NCI-H146 (cell line): ENCODE results near the gene IBSP.

Source experiments
- DNase-seq: peaks from one replicate; lab custom pipeline; 2025; lab: John Stamatoyannopoulos, UW

The IBSP gene, protein sequence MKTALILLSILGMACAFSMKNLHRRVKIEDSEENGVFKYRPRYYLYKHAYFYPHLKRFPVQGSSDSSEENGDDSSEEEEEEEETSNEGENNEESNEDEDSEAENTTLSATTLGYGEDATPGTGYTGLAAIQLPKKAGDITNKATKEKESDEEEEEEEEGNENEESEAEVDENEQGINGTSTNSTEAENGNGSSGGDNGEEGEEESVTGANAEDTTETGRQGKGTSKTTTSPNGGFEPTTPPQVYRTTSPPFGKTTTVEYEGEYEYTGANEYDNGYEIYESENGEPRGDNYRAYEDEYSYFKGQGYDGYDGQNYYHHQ

DNA sequence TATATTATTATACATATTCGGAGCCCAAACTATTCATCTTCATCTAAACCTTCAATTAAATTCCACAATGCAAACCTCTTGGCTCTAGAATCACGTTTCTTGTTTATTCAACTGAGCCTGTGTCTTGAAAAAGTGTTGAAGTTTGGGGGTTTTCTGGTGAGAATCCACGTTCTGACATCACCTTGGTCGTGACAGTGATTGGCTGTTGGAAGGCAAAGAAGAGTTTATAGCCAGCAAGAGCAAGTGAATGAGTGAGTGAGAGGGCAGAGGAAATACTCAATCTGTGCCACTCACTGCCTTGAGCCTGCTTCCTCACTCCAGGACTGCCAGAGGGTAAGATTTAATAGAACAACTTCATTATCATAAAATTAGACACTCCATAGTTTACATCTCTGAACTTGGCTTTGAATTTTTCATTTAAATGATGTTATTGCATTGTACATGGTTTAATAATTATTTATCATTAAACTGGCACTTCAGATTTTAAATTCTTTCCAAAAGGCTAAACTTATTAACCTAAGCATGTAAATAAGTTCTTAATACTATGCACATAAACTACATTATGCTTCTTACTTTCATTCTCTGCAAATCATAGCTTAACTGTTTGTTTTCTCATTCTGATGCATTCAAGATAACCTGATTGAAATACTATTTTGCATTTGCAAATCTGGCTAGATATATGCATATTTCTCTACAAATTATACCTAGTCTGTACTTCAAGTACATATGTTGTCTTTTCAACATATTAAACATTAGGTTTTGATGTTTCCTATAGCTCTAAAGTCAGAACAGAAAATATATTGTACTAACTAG is at the start of gene IBSP:
IBSP (plus strand) TSS at position 254 of the 813 bp plus-strand sequence. CDS start 2,808 bp downstream, outside the sequence.
- no peak for DNase-seq

DNA sequence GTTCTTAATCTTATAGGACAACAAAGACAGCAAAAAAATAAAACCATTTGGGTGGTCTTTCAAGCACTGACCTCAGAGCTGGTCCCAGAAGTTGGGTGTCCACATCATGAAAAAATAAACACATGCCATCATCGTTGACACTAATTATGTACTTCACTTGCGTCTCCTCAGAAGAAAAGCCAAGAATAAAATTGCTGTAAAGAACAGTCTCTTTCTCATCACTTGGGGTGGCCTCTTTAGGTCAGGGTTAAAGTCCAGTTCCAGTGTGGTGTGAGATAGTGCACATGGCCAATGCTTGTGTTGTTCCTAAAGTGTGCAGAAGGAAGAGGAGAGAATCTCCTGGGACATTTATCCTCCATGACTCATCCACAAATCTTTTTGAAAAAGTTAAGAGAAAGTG is 49.5 kb upstream of the IBSP start:
- DNase-seq: no peak

DNA sequence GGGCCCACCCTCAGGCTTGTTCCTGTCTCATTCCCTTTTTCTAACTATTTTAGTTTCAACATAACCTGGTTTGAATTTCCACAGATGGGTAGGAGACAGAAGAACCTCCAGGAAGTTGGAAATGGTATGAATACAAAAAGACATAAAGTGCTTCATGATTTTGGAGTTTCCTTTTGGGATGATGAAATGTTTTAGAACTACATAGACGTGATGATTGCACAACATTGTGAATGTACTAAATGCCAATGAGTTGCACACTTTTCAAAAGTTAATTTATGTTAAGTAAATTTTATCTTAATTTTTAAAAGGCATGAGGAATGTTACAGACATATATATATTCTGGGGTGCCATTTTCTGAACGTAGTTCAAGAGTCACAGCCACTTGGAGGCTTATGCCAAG is 41.1 kb upstream of the IBSP start:
- DNase-seq: no peak

DNA sequence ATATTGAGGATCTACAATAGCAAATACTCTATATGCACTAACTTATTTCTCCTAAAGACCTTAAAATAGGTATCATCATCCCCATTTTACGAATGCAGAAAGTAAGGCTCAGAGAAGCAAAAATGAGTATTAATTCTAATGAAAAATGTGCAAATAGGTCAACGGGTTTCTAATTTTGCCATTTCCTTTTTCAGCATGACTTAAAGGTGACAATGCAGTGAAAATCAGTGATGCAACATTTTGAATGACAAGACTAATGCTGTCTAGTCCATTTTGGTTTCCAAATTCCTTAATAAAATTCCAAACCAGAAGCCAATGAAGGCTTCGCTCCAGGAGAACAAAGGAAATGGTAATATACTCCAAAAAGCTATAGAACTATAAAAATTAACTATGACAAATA is 37.0 kb upstream of the IBSP start:
- DNase-seq: no peak

DNA sequence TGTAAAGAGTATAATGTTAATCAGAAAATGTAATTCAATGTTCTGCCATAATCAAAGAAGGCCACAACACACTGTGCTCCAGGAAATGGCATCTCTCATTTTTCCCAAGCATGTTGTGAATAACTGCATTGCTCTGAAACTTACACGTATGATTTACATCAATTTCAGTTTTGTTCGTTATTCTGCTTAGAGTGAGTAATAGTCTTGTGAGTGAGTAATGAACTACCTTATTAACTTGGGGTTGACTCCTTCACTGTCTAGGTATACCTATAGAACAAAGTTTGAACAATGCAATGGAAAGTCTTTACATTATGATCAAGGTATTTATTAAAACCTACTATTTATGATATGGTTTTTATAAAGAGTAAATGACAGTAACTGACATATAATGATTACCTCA is 17.8 kb upstream of the IBSP start:
- no peak for DNase-seq

DNA sequence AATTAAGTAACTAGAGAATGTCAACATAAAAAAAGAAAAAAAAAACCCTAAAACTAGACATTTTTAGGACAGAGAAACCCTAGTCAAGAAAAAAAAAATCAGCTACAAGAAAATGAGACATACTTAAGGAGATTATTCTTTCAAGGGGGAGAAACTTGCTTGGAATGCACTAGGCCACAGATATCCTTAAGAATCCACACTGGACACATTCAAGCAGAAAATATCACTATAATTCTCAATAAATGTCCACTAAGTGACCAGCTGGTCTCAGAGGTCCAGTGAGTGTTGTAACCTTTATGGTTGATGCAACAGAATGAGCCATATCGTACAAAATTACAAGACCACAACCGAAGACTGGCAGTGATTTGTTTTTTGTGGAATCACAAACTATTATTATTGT is 15.6 kb upstream of the IBSP start:
- DNase-seq: no peak

DNA sequence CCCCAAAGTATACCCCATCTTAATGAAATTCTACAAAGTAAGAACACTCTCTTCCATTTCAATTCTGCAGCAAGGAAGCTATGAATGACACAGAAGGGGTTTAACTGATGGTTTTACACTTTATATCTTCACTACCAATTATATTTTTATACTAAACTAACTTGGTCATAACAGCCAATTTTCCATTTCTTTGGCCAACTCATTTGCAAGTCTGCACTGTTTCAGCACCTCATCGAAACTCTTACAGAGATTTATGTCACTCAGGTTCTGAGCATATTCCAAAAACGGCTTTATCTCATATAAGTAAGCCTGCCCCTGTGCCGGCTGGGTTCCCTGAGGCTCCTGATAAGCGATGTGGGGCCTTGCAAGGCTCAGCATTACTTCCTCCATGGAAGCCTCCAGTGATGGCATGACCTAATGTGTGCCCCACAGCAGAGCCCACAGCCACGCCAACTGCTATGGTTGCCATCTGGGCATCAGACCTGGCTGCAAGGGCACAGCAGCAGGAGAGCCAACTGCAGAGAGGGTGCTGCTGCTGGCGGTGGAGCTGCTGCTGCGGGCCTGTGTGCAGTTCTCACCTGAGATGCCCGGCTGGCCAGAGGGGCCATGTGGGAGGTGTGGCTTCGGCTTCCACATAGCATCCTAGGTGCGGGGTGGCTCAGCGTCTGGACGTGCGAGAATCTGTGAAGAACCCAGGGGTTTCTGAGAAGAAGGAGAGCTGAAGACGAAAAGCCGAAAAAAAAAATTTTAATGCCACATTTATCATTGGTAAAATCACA is 13.4 kb upstream of the IBSP start:
- no peak for DNase-seq

DNA sequence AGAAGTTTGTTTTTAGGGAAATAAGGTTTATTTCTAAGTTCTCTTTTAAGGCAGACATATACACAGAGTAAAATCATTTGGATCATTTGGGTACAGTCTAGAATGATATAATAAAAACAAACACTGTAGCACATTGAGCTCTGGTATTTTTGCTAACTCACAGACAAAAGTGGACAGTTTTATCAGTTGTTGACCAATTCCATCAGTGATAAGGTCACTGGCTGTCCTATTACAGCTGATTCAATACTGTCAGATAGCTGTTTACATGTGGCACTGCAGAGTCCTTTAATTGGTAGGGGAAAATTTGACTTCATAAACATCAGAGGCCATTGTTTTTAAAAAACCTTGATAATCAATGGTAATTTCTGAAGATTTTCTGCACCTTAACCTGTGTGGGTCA is 3.5 kb downstream of the IBSP start:
- no peak for DNase-seq

DNA sequence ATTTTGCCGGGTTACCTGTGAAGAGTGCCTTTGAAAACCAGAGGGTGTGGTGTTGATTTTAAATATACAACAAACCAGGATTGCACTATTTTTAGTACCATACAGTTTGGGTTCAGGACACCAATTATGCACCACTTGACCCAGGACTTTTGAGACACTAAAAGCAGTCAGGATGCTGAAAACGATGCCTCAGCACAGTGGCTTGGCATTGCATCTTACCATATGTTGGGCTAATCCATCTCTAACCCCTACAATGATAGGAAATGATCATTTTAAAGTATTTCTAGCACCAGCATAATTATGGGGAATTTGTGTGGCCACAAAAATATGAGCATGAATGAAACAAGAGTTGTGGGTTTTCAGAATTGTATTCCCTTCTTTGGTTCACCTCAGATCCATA is 4.1 kb downstream of the IBSP start:
- no peak for DNase-seq

DNA sequence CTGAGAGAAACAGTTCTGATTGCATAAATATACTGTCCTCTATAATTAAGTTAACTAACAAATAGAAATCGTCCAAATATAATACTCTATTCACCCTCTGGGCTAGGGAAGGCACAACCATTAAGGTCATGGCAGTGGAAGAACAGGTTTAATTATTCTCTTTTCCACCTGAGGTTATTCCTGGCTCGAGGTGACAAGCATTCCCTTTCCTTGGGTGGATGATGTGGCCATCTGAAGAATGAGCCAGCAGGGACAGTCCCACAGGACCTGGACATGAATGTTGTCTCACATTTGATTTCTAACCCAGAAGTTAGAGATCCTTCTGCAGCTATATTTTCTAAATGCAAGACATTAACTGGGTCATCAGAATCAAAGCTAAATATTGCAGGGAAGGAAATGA is 5.5 kb downstream of the IBSP start:
- no peak for DNase-seq

DNA sequence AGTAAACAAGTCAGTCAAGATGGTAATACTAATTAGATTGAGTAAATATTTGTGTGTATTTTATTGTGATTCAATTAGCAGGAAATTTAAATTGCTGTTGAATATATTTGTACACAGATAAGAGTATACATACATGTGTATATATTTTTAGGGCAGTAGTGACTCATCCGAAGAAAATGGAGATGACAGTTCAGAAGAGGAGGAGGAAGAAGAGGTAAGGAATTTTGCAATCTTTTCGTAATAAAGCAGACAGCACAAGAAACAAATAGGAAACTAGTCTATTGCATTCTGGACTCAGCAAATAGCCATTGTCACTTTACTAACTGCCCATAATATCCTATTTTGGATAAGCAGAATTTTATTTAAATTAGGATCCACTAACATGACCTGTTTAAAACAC is 6.6 kb downstream of the IBSP start:
- DNase-seq: no peak

DNA sequence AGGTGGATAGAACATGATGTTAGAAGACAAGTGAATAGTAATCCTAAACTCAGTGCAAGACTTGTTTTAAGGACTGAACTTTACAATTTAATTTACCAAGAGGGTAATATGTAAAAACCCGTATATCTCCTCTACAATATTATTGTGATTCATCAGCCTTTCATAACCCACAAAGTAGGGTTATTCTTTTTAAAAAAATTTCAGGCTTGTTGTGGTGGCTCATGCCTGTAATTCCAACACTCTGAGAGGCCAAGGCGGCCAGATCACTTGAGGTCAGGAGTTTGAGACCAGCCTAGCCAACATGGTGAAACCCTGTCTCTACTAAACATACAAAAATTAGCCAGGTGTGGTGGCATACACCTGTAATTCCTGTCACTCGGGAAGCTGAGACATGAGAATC is 7.2 kb downstream of the IBSP start:
- no peak for DNase-seq

DNA sequence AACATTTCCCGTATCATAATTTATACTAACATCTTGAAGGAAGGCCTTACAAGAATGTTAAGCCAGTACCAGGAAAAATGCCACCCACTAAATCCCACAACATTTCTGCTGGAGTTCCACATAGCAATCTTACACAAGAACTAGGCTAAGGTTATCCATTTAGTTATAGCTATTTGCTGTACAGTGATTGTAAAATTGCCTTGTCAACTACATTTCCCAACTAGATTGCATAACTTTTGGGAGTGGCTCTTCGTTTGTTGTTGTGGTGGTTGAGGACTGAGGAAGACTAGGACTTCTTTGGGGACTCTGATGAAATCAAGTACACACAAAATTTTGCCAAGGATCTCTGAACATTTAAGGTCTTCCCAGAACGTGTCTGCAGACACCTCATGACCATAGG is 8.0 kb downstream of the IBSP start:
- no peak for DNase-seq

DNA sequence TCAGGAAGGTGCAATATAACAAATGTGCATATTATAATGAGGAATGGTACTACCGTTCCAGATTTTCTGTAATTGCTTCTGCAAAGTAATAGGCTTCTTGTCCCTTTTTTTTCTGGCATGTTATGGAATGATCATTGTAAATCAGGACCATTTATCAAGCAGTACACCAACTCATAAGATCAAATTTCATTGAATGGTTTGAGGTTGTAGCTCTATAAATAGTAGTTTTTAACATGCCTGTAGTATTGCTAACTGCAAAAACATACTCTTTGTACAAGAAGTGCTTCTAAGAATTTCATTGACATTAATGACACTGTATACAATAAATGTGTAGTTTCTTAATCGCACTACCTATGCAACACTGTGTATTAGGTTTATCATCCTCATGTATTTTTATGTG is 12.6 kb downstream of the IBSP start:
- DNase-seq: no peak

DNA sequence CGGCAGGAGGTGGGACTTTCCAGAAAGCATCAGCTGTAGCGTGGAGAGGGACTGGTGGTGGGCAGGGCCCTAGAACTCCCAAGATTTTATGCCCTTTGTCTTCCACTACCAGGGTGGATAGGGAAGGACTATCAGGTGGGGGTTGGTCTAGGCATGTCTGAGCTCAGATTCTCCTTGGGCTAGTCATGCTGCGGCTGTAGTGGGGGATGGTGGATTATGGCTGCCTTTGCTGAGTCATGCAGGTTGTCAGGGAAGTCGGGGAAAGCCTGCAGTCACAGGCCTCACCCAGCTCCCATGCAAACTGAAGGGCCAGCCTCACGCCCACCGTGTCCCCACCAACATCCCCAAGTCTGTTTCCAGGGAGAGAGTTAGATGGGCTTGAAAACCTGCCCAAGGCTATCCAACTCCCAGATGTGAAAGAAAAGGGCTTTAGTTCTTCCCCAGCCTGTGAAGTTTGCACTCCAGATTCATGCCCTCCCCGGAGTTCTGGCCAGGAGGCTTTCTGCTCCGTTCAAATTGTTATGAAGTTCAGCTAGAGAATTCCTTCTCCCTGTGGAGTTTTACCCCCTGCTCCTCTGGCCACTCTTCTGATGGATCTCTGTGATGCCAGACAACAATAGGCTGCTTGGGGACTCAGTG is 20.0 kb downstream of the IBSP start:
- DNase-seq: no peak

DNA sequence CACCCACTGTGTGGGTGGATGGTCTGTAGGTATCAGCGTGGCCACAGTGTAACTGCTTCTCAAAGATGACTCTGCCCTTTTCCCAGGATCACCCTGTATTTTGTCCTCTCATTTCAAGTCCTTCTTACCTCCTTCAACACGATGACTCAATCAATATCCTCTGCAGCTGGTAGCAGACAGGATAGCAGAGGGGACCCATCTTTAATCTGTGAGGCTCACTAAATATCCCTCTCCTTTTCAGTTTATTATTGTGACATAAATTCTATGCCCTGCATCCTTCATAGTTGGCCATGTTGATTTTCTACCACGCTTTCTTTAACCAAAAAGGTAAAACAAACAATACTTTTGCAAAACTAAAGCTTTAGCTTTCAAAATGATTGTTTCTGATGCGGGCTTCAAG is 23.8 kb downstream of the IBSP start:
- DNase-seq: no peak

DNA sequence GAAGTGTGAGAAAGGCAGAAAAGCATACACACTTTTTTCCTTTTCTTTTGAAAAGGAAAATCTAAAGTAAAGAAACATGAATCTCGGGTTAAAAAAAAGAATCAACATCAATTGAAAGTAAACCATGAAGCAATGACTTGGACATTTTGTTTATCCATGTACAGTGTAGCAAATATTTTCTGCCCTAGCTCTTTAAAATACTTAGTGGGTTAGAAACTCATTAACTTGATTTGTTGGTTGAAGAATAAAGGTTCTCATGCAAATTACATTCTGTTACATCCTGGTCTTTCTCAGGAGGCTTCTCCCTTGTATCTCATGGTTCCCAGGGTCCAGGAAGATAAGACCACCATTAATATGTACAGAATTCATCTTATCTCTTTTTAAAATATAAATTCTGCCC is 24.4 kb downstream of the IBSP start:
- no peak for DNase-seq

DNA sequence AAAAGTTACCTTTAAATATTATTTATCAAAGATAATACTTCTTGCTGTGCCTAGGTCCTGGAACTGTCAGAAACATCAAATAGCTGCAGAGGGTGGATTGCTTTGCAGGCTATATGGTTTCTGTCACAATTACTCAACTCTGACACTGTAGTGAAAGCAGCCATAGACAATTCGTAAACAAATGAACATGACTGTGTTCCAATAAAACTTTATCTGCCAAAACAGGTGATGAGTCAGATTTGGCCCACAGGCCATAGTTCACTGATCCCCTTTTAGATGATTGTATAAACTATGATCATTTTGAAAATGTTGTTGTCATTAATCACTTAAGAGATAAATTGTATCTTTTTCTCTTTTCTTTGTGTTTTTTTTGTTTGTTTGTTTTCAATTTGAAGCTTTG is 25.0 kb downstream of the IBSP start:
- no peak for DNase-seq

DNA sequence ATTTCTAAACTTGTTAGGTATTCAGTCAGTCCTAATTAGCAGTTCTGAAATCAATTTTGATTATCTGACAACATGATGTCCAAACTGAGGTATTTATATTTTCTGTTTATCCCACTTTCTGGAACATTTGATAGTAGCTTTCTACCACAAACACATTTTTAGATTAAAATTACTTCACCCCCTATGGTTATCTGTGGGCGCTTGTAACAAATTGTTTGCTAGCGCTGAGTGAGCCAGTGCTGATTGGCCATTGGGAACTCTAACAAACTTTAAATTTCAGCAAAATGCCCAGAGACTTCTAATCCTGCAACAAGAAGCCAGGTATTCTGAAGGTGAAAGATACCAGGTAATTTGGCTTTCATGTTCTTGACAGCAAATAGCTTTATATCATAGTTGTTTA is 33.3 kb downstream of the IBSP start, which contains the start of gene MEPE:
MEPE (plus strand) TSS at position 301 of the 400 bp plus-strand sequence. CDS start 1,746 bp downstream, outside the sequence.
- DNase-seq: no peak

DNA sequence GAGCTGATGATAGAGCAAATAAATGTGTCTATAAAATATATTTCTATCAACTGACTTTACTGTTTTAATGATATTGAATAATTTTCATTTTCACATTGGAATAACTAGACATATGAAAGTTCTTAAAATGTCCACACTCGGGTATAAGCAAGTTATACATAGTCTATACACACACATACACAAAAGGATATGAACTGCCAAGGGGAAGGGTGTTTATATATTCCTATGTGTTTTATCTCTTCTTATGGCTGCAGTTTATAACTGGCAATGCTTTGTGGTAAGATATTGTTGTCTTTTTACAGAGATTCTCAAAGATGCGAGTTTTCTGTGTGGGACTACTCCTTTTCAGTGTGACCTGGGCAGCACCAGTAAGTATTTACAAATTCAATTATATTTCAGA is 35.0 kb downstream of the IBSP start:
- DNase-seq: no peak

DNA sequence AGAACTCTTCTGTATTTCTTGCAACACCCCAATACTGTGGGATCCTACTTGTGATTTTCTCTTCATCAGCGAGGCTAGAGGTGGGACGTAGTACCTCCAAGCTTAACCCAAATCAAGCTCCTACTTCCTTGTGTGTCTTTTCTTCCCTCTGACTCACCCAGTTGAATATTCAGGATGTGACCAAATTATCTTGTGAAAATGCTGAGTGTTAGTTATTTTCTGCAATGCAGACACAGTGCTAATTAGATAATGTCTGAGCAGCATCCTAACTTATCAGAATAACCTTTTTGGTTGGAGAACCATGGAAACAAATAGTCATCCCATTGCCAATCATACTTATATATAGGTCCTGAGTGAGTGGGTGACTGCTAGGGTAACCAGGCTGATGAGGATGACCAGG is 35.8 kb downstream of the IBSP start:
- DNase-seq: no peak

DNA sequence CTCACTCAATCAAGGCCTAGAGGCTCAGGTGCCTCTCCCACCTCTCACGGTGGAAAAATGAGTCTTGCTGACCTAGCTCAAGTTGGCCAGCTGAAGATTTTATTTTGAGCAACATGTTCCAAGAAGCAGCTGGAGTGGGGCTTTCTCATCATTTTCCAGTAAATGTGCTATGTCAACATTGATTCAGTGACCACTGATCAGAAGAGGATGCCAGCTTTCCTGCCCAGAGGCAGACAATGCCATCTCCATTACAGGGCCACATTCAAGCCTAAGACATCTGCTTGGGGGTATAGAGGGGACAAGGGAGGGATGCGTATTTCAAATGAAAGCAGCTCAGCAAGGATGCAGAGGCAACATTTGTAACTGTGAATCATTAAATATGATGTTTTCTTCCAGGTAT is 36.4 kb downstream of the IBSP start:
- no peak for DNase-seq
